Gastrocnemius medialis (tissue), 4 donors: ENCODE measurements around the gene PPP1R26.

Experiments used
- POLR2A ChIP-seq, 2 donors: fragments of 450-650 bp; IDR thresholded peaks; one replicate each; pipeline ENCODE4 v1.6.1; 2017; ENCODE audit warnings: antibody characterized with exemption in 2 of 2, mild to moderate bottlenecking in 2 of 2, moderate library complexity in 2 of 2
- TF ChIP-seq, protein P1 (sequence below), 5 experiments: fragments of 450-650 bp in 3 of 5; fragments of 200-600 bp in 2 of 5; sonication (generic) in 2 of 5; IDR thresholded peaks in 4 of 5; conservative IDR thresholded peaks in 1 of 5; 1 replicate in 4 of 5; 2 replicates in 1 of 5; pipeline ENCODE4 v1.5.1; 2016 to 2019; ENCODE audit warnings: antibody characterized with exemption in 5 of 5, mild to moderate bottlenecking in 3 of 5, moderate library complexity in 3 of 5

DNA sequence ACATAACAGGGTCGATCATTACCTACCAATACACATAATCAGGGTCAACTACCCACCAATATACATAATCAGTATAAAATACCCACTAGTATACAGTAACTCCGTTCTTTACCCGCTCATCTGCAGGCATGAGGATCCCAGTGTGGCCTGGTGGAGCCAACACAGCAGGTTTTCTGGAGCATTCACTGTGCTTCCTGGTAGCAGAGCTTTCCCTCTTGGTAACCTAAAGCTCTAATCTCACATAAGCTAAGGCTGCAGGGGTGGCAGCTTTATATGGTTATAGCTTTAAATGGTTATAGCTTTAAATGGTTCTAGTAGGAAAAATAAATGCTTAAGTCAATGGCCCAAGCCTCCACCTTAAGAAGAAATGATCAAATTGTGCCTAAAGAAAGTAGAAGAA is 53.5 kb downstream of the PPP1R26 start:
- TF ChIP-seq, protein P1, sequence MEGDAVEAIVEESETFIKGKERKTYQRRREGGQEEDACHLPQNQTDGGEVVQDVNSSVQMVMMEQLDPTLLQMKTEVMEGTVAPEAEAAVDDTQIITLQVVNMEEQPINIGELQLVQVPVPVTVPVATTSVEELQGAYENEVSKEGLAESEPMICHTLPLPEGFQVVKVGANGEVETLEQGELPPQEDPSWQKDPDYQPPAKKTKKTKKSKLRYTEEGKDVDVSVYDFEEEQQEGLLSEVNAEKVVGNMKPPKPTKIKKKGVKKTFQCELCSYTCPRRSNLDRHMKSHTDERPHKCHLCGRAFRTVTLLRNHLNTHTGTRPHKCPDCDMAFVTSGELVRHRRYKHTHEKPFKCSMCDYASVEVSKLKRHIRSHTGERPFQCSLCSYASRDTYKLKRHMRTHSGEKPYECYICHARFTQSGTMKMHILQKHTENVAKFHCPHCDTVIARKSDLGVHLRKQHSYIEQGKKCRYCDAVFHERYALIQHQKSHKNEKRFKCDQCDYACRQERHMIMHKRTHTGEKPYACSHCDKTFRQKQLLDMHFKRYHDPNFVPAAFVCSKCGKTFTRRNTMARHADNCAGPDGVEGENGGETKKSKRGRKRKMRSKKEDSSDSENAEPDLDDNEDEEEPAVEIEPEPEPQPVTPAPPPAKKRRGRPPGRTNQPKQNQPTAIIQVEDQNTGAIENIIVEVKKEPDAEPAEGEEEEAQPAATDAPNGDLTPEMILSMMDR (IDR thresholded peaks at IDR 0.05 in 4 of 5, conservative IDR thresholded peaks at IDR 0.05 in 1 of 5): no peak
- no peak for TF ChIP-seq POLR2A (IDR thresholded peaks at IDR 0.05)
